Activated CD4-positive, alpha-beta memory T cell treated with anti-CD3 and anti-CD28 coated beads, Interleukin-2, amount 10 ng/mL, durations not matched to agents 7 days and 5 days (primary cell): ENCODE data around the gene FOXP1. TPM values are rescaled to one million over a fixed set of nuclear protein-coding genes. Genes with fewer than 3 reads are reported as not detected.

ENCODE experiments used
- CTCF ChIA-PET: fragments of 350-600 bp; sonication (Branson Sonifier 250); formaldehyde crosslinking; loops from one replicate; lab custom pipeline; 2021; ENCODE audit warnings: antibody characterized with exemption, inconsistent platforms; lab: Charles Lee
- POLR2A ChIA-PET: fragments of 350-600 bp; sonication (Branson Sonifier 250); formaldehyde crosslinking; loops from one replicate; lab custom pipeline; 2021; ENCODE audit warnings: antibody characterized with exemption; lab: Charles Lee
- DNase-seq: peaks from one replicate; pipeline ENCODE4 v3.0.0-alpha.2; 2020
- H3K27ac Mint-ChIP-seq: one replicate; pipeline ENCODE4 v1.8.0; 2021; ENCODE audit warnings: mild to moderate bottlenecking, mixed read lengths
- H3K27me3 Mint-ChIP-seq: one replicate; pipeline ENCODE4 v1.8.0; 2021; ENCODE audit warnings: mixed read lengths
- H3K36me3 Mint-ChIP-seq: one replicate; pipeline ENCODE4 v1.8.0; 2021; ENCODE audit warnings: low read depth, mixed read lengths
- H3K4me1 Mint-ChIP-seq: one replicate; pipeline ENCODE4 v1.8.0; 2021; ENCODE audit warnings: mixed read lengths
- H3K4me3 Mint-ChIP-seq: one replicate; pipeline ENCODE4 v1.8.0; 2021; ENCODE audit warnings: mild to moderate bottlenecking, mixed read lengths
- H3K9me3 Mint-ChIP-seq: one replicate; pipeline ENCODE4 v1.8.0; 2021; ENCODE audit warnings: mixed read lengths
- total RNA-seq, 2 experiments: library from RNA; stranded (reverse); gene quantifications; one replicate each; pipeline ENCODE4 v1.2.3, GENCODE V29; 2021

The FOXP1 gene
- total RNA-seq, 2 experiments from 2014 or later: 71.3 to 76.9 TPM

DNA sequence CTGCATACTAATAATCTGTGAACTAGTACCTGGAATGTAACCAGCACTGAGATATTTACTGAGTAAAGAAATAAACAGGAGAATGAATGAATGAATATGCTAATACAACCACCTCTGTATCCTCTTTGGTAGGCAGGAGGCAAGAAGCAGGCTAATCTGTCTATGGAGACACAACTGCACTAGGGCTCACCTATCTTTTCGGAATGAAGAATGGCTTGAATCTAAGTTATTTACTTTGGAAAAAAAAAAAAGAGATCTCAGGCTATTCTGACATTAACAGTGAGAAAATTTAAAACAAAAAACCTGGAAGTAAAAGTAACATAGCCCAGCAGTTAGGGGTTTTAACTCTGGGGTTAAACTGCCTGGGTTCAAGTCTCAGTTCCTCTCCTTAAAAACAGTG is 174.2 kb downstream of the FOXP1 start:
- H3K27me3 Mint-ChIP-seq: peaks cover 3% of the 10 kb centered on the region
- DNase-seq: no peak
- no peaks in the 10 kb centered on the region for H3K36me3 Mint-ChIP-seq
- ChIA-PET POLR2A (no interaction called here), CTCF (no interaction called here)
- no peak overlapping the region for H3K27ac Mint-ChIP-seq
- no peaks in the 10 kb centered on the region for H3K9me3 Mint-ChIP-seq
- H3K4me3 Mint-ChIP-seq: no peak overlapping the region
- H3K4me1 Mint-ChIP-seq: no peaks in the 10 kb centered on the region

- no peak for DNase-seq
- ChIA-PET CTCF (no interaction called here), POLR2A (no interaction called here)
- Mint-ChIP-seq H3K4me3 (no peak overlapping the region), H3K4me1 (no peaks in the 10 kb centered on the region), H3K36me3 (no peaks in the 10 kb centered on the region), H3K27ac (no peak overlapping the region), H3K9me3 (no peaks in the 10 kb centered on the region), H3K27me3 (peaks cover 3% of the 10 kb centered on the region)
Measured at GRCh38 chr3:71408903-71409302, 174.6 kb downstream of the FOXP1 start.

GRCh38 chr3:71407823-71408222 is 175.7 kb downstream of the FOXP1 start:
- CTCF ChIA-PET: no interaction called here
- H3K27me3 Mint-ChIP-seq: peaks cover 3% of the 10 kb centered on the region
- H3K36me3 Mint-ChIP-seq: no peaks in the 10 kb centered on the region
- H3K4me1 Mint-ChIP-seq: no peaks in the 10 kb centered on the region
- DNase-seq: no peak
- no peak overlapping the region for H3K27ac Mint-ChIP-seq
- H3K4me3 Mint-ChIP-seq: no peak overlapping the region
- POLR2A ChIA-PET: no interaction called here
- no peaks in the 10 kb centered on the region for H3K9me3 Mint-ChIP-seq

DNA sequence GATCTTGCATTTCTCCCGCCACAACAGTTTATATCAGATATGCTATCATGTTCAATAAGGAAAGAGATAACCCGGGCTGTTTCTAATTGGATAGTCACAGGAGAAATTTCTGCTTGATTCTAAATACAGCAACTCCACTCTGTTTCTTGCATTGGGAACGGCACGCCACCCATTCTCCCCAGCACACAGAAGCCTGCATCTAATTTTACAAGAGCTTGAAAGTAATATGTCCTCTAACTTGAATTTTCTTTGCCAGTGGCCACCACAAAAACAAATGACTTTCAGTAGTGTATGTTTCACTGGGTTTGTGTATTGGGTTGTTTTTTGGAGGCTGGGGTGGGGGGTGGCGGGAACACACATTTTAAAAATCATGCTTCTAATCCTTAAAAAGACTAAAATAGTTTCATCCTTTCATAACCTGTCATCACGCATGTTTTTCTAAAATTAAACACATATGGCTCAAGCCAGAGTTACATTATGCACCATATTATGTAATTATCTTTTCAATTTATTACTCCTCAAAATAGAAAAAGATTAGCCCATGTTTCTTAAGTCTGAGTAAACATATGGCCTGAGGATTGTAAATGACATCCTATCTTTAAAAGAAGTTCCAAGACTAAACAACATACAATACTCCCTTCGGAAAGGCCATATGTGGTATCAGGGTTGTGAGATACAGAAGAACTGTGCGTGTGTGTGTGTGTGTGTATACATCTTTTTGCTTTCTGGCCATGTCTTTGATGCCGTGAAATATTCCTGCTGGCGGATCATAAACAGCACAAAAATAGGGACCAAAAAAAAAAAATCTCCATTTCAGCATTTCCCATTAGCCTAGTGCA is 176.3 kb downstream of the FOXP1 start:
- CTCF ChIA-PET: no interaction called here
- no peaks in the 10 kb centered on the region for H3K36me3 Mint-ChIP-seq
- POLR2A ChIA-PET: no interaction called here
- no peak for DNase-seq
- no peaks in the 10 kb centered on the region for H3K4me1 Mint-ChIP-seq
- no peak overlapping the region for H3K27ac Mint-ChIP-seq
- peaks cover 3% of the 10 kb centered on the region for H3K27me3 Mint-ChIP-seq
- H3K9me3 Mint-ChIP-seq: no peaks in the 10 kb centered on the region
- H3K4me3 Mint-ChIP-seq: no peak overlapping the region

- CTCF ChIA-PET: no interaction called here
- Mint-ChIP-seq H3K9me3 (no peaks in the 10 kb centered on the region), H3K4me3 (no peak overlapping the region), H3K4me1 (peaks cover 7% of the 10 kb centered on the region), H3K36me3 (no peaks in the 10 kb centered on the region), H3K27me3 (no peaks in the 10 kb centered on the region), H3K27ac (no peak overlapping the region)
- POLR2A ChIA-PET: interaction anchor here (0.9 kb wide), 1 partner anchor 14 kb away, joined by 3 read pairs; no protein-coding TSS in a partner anchor
- no peak for DNase-seq
Measured at GRCh38 chr3:71402911-71403310, 180.6 kb downstream of the FOXP1 start.

- H3K36me3 Mint-ChIP-seq: no peaks in the 10 kb centered on the region
- ChIA-PET POLR2A (no interaction called here), CTCF (no interaction called here)
- no peaks in the 10 kb centered on the region for H3K27me3 Mint-ChIP-seq
- no peak overlapping the region for H3K4me3 Mint-ChIP-seq
- no peak for DNase-seq
- no peaks in the 10 kb centered on the region for H3K9me3 Mint-ChIP-seq
- no peak overlapping the region for H3K27ac Mint-ChIP-seq
- peaks cover 14% of the 10 kb centered on the region for H3K4me1 Mint-ChIP-seq
Measured at GRCh38 chr3:71402280-71402679, 181.2 kb downstream of the FOXP1 start.

DNA sequence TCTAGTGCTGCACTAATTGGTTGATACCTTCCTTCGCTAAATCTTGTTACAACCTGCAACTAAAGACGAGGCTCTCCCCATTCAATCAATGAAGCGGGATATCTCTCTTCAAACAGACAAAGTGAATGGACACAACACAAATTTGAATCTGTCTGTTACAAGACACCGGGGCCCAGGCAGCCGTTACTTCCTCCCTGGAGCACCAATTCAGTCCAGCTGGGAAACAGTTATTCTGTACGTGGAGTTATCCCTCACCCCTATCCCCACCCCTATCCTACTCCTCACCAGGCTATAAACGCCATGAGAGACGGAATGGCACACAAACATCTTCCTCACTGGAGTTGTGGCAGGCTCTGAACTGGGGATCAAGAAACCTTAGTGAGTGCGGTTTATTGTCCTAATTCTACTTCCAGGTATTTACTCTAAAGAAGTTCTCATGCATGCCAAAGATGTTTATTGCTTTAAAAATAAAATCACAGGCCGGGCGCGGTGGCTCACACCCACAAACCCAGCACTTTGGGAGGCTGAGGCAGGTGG is 181.8 kb downstream of the FOXP1 start:
- Mint-ChIP-seq H3K4me3 (no peak overlapping the region), H3K27me3 (no peaks in the 10 kb centered on the region), H3K27ac (no peak overlapping the region), H3K36me3 (no peaks in the 10 kb centered on the region), H3K9me3 (no peaks in the 10 kb centered on the region), H3K4me1 (peaks cover 14% of the 10 kb centered on the region)
- CTCF ChIA-PET: no interaction called here
- no peak for DNase-seq
- POLR2A ChIA-PET: interaction anchor here (0.7 kb wide), 1 partner anchor 318 kb away, joined by 3 read pairs; no protein-coding TSS in a partner anchor

DNA sequence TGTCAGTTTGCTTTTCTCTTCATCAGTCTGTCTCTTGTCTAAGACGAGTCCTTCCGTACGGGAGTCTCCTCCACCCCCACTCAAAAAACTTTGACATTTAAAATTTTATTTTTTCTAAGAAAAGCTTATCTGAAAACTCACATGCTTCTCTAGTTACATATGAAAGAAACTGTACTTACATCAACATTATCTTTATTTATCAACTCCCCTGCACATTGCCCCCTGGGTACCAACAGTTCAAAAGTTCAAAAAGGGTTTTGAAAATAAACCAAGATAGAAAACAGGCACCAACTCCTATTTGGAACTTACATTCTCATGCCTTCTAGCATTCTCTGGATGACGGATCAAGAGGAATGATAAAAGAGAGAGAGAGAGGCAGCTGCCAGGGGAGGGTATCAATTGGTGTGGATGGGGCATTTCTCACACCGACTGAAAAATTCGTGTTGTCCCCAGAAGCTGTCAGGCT is 182.5 kb downstream of the FOXP1 start:
- H3K27me3 Mint-ChIP-seq: no peaks in the 10 kb centered on the region
- DNase-seq: no peak
- H3K36me3 Mint-ChIP-seq: no peaks in the 10 kb centered on the region
- CTCF ChIA-PET: no interaction called here
- no peaks in the 10 kb centered on the region for H3K9me3 Mint-ChIP-seq
- POLR2A ChIA-PET: interaction anchor here (0.6 to 0.7 kb wide), 2 partner anchors 317 to 334 kb away, joined by 3 read pairs; no protein-coding TSS in a partner anchor
- no peak overlapping the region for H3K4me3 Mint-ChIP-seq
- H3K4me1 Mint-ChIP-seq: peaks cover 14% of the 10 kb centered on the region
- H3K27ac Mint-ChIP-seq: no peak overlapping the region

- POLR2A ChIA-PET: no interaction called here
- no peak overlapping the region for H3K4me3 Mint-ChIP-seq
- no peaks in the 10 kb centered on the region for H3K9me3 Mint-ChIP-seq
- no peaks in the 10 kb centered on the region for H3K27me3 Mint-ChIP-seq
- no peaks in the 10 kb centered on the region for H3K36me3 Mint-ChIP-seq
- no peak overlapping the region for H3K27ac Mint-ChIP-seq
- CTCF ChIA-PET: interaction anchor here (1.5 kb wide), 1 partner anchor 13 kb away, joined by 5 read pairs; no protein-coding TSS in a partner anchor
- no peak for DNase-seq
- H3K4me1 Mint-ChIP-seq: peaks cover 14% of the 10 kb centered on the region
Measured at GRCh38 chr3:71399478-71399877, 184.1 kb downstream of the FOXP1 start.

DNA sequence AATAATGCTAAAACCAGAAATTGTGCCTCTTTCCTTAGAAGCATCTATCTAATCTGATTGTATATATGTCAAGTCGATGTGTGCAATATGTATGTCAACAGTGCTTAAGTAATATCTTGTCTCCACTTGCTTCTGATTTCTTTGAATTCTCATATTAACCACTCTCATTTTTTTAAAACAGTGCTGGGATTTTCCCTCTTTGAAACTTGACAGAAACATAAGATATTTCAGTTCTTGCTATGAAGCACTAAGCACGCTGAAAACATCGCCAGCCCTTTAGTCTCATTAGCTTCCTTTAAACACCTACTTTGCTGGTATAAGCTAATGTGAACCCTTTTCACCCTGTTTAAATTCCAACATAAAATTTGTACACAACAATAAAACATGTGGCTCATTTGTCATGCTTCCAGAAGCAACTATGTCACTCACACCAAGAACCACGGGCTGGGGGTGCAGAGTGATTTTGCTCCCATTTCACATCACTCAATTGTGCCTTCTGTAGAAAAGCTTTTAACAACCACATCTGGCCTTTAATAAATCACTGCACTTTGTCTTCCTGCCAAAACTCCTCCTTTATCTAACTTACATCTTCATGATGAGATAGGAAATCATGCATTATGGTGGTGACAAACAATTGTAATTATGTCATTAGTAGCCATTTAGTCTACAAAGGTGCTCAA is 185.2 kb downstream of the FOXP1 start:
- no peak for DNase-seq
- ChIA-PET CTCF (interaction anchor here (1.4 to 2.4 kb wide), 4 partner anchors 9 to 56 kb away, joined by 3 to 7 read pairs (median 4); no protein-coding TSS in a partner anchor), POLR2A (interaction anchor here (0.7 to 1.1 kb wide), 5 partner anchors 9 to 268 kb away, joined by 3 read pairs; no protein-coding TSS in a partner anchor)
- Mint-ChIP-seq H3K4me1 (peaks cover 19% of the 10 kb centered on the region), H3K4me3 (no peak overlapping the region), H3K27me3 (no peaks in the 10 kb centered on the region), H3K36me3 (no peaks in the 10 kb centered on the region), H3K9me3 (no peaks in the 10 kb centered on the region), H3K27ac (no peak overlapping the region)

DNA sequence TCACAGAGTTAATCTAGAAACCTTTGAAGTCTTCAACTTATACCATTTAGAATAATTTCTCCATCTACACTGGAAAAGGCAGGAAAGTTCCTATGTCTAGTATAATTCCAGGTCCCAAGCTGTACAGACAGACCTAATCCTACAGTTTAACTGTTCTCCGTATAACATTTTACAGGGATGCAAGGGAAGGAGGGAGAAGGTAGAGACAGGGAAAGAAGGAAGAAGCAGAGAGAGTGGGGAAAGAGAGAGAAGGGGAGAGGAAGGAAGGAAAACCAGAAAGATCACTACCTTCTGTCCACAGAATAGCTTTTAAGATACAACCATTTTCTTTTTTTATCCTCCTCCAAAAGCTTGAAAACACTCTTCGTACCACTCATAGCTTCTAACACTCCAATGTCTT is 185.8 kb downstream of the FOXP1 start:
- no peaks in the 10 kb centered on the region for H3K9me3 Mint-ChIP-seq
- H3K4me3 Mint-ChIP-seq: no peak overlapping the region
- DNase-seq: no peak
- H3K4me1 Mint-ChIP-seq: peaks cover 19% of the 10 kb centered on the region
- H3K36me3 Mint-ChIP-seq: no peaks in the 10 kb centered on the region
- ChIA-PET POLR2A (interaction anchor here (0.7 to 1.1 kb wide), 5 partner anchors 15 to 267 kb away, joined by 3 read pairs; no protein-coding TSS in a partner anchor), CTCF (interaction anchor here (1.0 to 2.4 kb wide), 6 partner anchors 9 to 57 kb away, joined by 3 to 7 read pairs (median 4); no protein-coding TSS in a partner anchor)
- no peak overlapping the region for H3K27ac Mint-ChIP-seq
- no peaks in the 10 kb centered on the region for H3K27me3 Mint-ChIP-seq

GRCh38 chr3:71397046-71397445 is 186.5 kb downstream of the FOXP1 start:
- Mint-ChIP-seq H3K4me1 (peaks cover 23% of the 10 kb centered on the region), H3K9me3 (no peaks in the 10 kb centered on the region), H3K27me3 (peaks cover 2% of the 10 kb centered on the region), H3K27ac (no peak overlapping the region), H3K4me3 (no peak overlapping the region), H3K36me3 (no peaks in the 10 kb centered on the region)
- CTCF ChIA-PET: interaction anchor here (1.0 to 2.4 kb wide), 5 partner anchors 10 to 58 kb away, joined by 3 to 7 read pairs (median 3); no protein-coding TSS in a partner anchor
- no peak for DNase-seq
- POLR2A ChIA-PET: interaction anchor here (0.9 kb wide), 2 partner anchors 14 to 18 kb away, joined by 3 read pairs; no protein-coding TSS in a partner anchor
